Activated CD4-positive, CD25-positive, alpha-beta regulatory T cell treated with anti-CD3 and anti-CD28 coated beads, Interleukin-2, amount 50 U/mL, for 16 hours (primary cell): ENCODE results near the gene EXOC7.
"Not testable (repeated sequence)": the region's sequence is repeated elsewhere in the genome, so short reads cannot be mapped to it uniquely, and the experiment has no call there.

Experiments used
- DNase-seq: peaks from one replicate; pipeline ENCODE4 v3.0.0-alpha.2; 2020; ENCODE audit warnings: low read depth, low spot score

EXOC7 gene

GRCh38 chr17:76088868-76089576, 14.6 kb downstream of the EXOC7 start:
- no peak for DNase-seq

GRCh38 chr17:76088041-76088867, 15.3 kb downstream of the EXOC7 start:
- DNase-seq = no peak

GRCh38 chr17:76087531-76087930, 16.1 kb downstream of the EXOC7 start:
- DNase-seq = no peak

DNA sequence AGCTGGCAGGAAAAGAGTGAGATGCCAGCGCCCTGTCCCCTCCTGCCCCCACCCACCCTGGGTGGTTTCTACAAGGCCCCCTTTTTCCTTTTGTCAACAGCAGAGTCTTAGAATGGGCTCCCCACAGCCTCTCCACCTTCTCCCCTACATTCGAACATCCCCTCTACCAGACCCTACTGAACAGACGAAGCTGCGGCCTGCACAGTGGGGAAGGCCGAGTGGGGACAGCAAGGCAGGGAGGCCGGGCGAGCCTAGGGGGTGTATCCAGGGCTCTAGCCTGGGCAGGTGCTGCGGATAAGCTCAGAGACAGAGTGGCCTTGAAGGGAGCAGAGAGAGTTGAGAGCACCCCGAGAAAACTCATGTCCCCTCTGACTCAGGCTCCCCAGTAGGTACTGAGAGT, 17.2 kb downstream of the EXOC7 start:
- no peak for DNase-seq

DNA sequence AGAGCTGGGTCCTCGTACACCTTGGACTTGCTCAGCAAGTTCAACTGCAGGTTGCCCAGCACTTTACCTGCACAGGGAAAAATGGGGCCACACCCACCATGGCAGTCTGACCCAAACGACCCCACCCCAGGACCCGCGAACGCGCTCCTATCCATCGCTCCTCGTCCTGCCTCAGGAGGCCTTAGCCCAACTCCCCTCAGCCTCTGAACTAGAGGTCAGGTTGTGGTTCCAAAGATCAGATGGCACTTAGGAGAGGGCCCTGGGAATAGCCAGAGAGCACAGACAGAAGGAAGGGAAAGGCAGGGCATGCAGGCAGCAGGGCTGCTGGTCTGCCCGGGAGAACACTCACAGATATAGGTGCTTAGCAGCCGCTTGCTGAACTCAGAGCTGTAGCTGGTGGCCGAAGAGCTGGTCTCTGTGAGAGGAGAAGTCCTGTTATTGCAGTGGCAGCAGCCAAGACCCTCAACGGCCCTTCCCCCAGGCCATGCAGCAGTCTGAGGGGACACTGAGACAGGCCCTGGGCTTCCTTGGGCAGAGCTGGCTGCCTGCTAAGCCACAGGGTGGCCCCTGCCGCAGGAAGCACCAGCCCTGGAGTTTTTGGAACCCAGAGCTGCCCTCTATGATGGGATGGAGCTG, 17.7 kb downstream of the EXOC7 start:
- no peak for DNase-seq

DNA sequence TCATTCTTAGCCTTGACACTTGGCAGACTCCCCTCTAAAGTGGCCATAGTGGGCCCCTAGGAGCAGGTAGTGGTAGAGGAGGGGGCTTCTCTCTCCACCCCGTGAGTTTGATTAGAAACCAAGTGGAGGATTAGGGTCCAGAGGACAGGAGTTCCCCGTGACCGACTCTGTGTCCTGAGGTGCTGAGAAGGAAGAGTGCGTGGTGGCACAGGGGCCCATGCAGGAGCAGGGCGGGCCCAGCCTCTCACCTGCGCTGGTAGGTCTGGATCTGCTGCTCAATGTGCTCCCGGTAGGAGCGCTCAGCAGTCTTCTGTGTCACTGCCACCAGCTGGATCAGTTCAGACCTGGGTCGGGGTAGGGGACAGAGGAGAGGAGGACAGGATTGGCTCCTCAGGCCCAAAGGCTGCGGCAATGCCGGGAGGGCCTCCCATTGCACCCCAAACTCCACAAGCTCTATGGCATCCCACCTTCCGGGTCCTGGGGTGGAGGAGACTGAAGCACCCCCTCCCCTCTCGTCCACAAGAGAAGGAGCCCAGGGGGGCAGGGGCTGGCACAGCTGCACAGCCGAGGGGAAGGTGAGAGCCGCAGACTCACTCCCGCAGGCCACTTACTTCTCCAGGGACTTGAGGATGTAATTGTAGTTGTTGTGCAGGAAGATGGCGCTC, 18.4 kb downstream of the EXOC7 start:
- DNase-seq = no peak

GRCh38 chr17:76083536-76084182, 19.9 kb downstream of the EXOC7 start:
- DNase-seq = no peak

DNA sequence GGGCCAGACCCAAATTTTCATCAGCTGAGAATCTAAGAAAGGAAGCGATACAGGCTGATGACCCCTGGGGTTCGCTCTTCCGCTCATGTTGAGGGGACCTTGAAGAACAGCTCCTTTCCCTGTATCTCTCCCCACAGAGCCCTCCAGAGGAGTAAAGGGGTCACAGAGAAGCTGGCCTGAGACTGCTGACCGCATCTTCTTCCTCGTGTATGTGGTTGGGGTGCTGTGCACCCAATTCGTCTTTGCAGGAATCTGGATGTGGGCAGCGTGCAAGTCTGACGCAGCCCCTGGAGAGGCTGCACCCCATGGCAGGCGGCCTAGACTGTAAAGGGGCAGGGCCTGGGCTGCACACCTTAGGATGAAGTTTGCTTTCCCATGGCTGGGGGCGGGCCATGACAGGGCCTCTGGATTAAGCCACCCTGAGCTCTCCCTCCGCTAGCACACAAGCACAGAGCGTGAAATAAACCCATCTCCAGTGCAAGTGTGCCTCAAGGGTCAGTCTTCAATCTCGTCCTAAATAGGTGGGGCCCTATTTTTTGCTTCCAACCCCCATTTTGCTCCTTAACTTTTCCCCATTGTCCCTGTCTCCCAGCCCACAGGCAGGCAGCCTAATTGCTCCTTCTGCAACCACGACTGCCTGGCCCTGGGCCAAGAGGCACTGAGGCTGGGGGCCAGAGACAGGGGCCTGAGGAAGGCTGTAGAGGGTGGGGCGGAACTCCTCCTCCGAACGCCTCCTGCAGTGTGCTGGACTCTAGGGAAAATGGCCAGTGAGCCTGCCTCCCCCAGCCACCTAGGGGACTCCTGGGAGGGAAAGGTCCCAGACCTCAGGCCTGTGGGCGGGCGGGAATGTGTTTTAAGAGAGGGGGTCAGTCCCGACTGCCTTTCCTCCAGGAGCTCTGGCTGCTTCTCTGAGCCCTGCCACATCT, 21.0 kb downstream of the EXOC7 start:
- DNase-seq = no peak

DNA sequence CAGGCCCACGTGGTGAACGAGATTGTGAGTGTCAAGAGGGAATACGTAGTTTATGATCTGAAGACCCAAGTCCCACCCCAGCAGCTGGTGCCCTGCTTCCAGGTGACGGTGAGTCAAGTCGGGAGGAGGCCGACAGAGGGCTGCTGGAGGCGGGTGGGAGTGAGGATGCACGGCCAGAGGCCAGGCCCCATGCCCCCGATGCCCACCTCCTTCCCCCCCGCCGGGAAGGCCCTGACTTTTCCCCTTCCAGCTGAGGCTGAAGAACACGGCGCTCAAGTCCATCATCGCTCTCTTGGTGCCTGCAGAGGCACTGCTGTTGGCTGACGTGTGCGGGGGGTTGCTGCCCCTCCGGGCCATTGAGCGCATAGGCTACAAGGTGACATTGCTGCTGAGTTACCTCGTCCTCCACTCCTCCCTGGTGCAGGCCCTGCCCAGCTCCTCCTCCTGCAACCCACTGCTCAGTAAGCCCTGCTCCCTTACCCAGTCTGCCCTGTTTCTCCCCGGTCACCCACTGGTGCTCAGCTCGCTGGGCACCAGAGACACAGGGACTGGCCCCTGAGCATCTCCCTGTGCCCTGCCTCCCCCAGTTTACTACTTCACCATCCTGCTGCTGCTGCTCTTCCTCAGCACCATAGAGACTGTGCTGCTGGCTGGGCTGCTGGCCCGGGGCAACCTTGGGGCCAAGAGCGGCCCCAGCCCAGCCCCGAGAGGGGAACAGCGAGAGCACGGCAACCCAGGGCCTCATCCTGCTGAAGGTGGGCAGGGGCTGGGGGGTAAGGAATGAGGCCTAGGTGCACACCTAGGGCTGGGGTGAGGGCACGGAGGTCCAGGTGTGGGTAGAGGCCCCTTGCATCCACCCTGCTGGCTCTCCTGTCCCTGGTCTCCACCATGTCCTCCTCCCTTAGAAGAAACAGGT, 22.0 kb downstream of the EXOC7 start:
- DNase-seq = no peak

DNA sequence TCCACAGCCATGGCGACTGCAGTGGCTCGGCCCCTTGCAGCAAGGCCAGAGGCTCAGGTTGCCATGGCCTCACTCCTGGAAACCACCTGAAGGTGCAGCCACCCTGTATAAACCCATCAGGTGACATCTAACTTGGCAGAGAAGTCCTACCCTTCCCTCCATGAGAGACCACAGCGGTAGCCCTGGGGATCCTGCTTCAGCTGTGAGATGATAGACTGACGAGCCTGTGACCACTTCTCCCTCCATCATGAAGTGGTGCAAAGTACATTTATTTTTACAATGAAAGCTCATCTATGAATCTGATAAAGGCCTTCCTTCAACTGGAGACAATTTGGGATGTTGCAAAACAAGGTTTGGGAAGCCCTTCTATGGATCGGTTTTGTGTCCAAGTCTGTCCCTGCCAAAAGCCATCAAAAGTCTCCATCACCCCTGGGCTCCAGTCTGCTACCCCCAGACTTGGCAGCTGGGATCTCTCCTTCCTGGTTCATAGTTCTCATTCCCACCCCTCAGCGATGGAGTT, 22.8 kb downstream of the EXOC7 start:
- DNase-seq = no peak

- DNase-seq = no peak
Observed at GRCh38 chr17:76079956-76080767, 23.4 kb downstream of the EXOC7 start.

DNA sequence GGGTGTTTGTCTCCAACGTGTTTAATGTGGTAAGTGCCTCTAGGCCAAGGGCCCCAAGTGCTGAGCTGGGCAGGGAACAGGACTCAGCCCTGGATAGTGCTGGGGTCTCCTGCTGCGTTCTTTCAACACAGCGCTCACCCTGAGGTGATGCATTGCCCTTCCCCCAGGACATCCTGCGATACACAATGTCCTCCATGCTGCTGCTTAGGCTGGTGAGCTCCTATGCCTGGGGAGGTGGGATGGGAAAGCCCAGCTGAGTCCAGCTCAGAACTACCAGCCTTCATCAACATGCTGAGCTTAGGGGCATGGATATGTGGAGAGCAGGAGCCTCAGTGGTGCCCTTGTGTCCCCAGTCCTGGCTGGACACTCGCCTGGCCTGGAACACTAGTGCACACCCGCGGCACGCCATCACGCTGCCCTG, 24.0 kb downstream of the EXOC7 start:
- DNase-seq = no peak

DNA sequence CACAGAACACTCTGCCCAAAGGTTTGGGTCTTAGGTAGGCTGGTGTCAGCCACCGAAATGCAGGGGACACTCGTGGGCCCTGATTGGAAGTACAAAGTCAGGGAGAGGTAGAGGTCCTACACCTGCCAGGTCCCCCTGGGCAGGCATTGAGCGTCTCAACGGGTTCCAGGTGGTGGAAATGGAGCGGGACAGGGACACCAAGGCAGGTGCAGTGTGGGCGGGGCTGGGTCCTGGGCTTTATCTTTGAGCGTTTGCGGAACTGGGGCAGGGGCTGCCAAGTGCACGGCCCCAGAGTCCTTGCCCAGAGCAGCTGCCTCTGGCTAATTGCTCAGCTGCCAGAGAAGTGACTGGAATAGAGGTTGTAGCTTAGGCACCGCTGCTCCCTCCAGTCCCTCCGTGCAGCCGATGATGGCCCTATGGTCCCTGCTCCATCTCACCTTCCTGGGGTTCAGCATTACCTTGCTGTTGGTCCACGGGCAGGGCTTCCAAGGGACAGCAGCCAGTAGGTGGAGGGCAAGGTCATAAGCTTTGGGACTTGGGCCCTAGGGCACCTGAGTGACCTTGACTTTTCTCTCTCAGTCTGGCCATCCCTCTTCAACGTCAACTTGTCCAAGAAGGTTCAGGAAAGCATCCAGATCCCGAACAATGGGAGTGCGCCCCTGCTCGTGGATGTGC, 24.6 kb downstream of the EXOC7 start, which contains the start of gene ZACN:
ZACN (plus strand) TSS at position 323 of the 675 bp plus-strand sequence; CDS start at position 406, 83 bp downstream.
- DNase-seq = no peak

- DNase-seq = not testable (repeated sequence)
Observed at GRCh38 chr17:76078370-76078769, 25.2 kb downstream of the EXOC7 start.

DNA sequence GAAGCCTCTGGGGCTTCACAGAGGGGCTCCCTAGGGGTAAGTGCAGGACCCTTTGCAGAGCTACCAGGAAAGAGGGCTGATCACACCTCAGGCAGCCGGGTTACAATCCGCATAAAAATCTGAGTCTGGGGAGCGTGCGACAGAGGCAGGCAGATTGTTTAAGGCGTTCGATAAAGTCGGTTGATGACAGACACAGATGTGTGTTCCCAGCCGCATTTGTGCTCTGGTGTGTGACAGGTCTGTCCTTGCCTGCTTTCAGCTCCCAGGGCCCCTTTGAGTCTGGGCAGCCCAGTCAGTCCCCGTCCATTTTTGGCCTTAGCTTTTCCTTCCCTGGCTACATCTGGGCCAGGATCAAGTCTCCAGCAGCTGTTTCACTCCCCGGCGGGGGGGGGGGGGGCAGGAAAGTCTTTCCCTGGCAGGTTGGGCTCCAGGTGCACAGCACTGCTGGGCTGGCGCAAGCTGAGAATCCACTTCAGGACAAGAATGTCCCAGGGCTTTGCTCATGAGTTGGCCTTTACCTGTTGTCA, 25.9 kb downstream of the EXOC7 start:
- DNase-seq = no peak

DNA sequence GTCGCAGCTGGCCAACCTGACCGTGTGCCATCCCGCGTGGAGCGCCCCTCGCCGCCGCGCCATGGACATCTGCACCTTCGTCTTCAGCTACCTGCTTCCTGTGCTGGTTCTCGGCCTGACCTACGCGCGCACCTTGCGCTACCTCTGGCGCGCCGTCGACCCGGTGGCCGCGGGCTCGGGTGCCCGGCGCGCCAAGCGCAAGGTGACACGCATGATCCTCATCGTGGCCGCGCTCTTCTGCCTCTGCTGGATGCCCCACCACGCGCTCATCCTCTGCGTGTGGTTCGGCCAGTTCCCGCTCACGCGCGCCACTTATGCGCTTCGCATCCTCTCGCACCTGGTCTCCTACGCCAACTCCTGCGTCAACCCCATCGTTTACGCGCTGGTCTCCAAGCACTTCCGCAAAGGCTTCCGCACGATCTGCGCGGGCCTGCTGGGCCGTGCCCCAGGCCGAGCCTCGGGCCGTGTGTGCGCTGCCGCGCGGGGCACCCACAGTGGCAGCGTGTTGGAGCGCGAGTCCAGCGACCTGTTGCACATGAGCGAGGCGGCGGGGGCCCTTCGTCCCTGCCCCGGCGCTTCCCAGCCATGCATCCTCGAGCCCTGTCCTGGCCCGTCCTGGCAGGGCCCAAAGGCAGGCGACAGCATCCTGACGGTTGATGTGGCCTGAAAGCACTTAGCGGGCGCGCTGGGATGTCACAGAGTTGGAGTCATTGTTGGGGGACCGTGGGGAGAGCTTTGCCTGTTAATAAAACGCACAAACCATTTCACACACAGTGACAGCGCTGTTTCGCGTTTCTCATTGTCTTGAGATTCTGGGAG, 26.6 kb downstream of the EXOC7 start:
- no peak for DNase-seq
